ENCODE results near the gene DHODH. TPM values are rescaled to one million over a fixed set of nuclear protein-coding genes. Genes with fewer than 3 reads are reported as not detected.

DHODH gene
- total and polyA plus RNA-seq, 2 of the 13 experiments (the other 11 are each of a cell fraction or from before 2014, with no cell fraction given) = 10.7 to 16.4 TPM

DNA sequence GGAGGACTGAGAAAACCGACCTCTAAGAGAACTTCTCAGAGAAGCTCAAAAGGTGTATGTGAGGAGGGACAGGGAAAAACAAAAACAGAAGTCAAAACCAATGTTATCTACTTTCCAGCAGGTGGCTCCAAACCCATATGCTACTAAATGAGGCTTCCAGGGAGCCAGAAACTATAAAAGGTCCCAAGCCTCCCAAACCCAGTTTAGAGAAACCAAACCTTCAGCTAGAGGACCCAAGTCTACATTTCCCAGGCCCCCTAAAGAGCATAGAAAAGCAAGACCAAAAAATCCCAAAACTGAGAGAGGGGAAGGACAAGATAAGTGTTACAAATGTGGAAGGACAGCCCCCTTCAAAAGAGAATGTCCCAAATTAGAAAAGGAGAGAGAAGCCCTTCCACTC, 58.2 kb downstream of the DHODH start (continued):
- TF ChIP-seq CBX5 (CRISPR knock-in tag; IDR thresholded peaks at IDR 0.05; ENCODE audit: borderline replicate concordance) = no peak
- TF ChIP-seq, protein P1, sequence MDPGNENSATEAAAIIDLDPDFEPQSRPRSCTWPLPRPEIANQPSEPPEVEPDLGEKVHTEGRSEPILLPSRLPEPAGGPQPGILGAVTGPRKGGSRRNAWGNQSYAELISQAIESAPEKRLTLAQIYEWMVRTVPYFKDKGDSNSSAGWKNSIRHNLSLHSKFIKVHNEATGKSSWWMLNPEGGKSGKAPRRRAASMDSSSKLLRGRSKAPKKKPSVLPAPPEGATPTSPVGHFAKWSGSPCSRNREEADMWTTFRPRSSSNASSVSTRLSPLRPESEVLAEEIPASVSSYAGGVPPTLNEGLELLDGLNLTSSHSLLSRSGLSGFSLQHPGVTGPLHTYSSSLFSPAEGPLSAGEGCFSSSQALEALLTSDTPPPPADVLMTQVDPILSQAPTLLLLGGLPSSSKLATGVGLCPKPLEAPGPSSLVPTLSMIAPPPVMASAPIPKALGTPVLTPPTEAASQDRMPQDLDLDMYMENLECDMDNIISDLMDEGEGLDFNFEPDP (CRISPR knock-in tag; conservative IDR thresholded peaks at IDR 0.05) = no peak
- no peak for TF ChIP-seq REPIN1 (CRISPR knock-in tag; IDR thresholded peaks at IDR 0.05; ENCODE audit: borderline replicate concordance, low read depth)
- no peak for TF ChIP-seq ZNF569 (CRISPR knock-in tag; IDR thresholded peaks at IDR 0.05; ENCODE audit: borderline replicate concordance)
- TF ChIP-seq NPAS2 (CRISPR knock-in tag; IDR thresholded peaks at IDR 0.05; ENCODE audit: borderline replicate concordance) = no peak
- TF ChIP-seq, protein P2, sequence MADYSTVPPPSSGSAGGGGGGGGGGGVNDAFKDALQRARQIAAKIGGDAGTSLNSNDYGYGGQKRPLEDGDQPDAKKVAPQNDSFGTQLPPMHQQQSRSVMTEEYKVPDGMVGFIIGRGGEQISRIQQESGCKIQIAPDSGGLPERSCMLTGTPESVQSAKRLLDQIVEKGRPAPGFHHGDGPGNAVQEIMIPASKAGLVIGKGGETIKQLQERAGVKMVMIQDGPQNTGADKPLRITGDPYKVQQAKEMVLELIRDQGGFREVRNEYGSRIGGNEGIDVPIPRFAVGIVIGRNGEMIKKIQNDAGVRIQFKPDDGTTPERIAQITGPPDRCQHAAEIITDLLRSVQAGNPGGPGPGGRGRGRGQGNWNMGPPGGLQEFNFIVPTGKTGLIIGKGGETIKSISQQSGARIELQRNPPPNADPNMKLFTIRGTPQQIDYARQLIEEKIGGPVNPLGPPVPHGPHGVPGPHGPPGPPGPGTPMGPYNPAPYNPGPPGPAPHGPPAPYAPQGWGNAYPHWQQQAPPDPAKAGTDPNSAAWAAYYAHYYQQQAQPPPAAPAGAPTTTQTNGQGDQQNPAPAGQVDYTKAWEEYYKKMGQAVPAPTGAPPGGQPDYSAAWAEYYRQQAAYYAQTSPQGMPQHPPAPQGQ (CRISPR knock-in tag; IDR thresholded peaks at IDR 0.05; ENCODE audit: borderline replicate concordance) = no peak
- no peak for TF ChIP-seq NR2C2 (CRISPR knock-in tag; IDR thresholded peaks at IDR 0.05; ENCODE audit: borderline replicate concordance)
- TF ChIP-seq, protein P3, sequence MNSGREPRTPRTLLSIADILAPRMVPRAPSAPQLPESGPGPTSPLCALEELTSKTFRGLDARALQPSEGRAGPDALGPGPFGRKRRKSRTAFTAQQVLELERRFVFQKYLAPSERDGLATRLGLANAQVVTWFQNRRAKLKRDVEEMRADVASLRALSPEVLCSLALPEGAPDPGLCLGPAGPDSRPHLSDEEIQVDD (CRISPR knock-in tag; IDR thresholded peaks at IDR 0.05; ENCODE audit: borderline replicate concordance) = no peak
- TF ChIP-seq SETDB1 (CRISPR knock-in tag; IDR thresholded peaks at IDR 0.05; ENCODE audit: borderline replicate concordance) = no peak
- TF ChIP-seq MTF1 (CRISPR knock-in tag; IDR thresholded peaks at IDR 0.05) = no peak
- TF ChIP-seq, protein P4, sequence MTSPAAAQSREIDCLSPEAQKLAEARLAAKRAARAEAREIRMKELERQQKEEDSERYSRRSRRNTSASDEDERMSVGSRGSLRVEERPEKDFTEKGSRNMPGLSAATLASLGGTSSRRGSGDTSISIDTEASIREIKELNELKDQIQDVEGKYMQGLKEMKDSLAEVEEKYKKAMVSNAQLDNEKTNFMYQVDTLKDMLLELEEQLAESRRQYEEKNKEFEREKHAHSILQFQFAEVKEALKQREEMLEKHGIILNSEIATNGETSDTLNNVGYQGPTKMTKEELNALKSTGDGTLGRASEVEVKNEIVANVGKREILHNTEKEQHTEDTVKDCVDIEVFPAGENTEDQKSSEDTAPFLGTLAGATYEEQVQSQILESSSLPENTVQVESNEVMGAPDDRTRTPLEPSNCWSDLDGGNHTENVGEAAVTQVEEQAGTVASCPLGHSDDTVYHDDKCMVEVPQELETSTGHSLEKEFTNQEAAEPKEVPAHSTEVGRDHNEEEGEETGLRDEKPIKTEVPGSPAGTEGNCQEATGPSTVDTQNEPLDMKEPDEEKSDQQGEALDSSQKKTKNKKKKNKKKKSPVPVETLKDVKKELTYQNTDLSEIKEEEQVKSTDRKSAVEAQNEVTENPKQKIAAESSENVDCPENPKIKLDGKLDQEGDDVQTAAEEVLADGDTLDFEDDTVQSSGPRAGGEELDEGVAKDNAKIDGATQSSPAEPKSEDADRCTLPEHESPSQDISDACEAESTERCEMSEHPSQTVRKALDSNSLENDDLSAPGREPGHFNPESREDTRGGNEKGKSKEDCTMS (CRISPR knock-in tag; conservative IDR thresholded peaks at IDR 0.05) = no peak
- TF ChIP-seq ZBTB3 (CRISPR knock-in tag; IDR thresholded peaks at IDR 0.05; ENCODE audit: borderline replicate concordance, low read depth) = no peak
- TF ChIP-seq ZBTB38 (CRISPR knock-in tag; IDR thresholded peaks at IDR 0.05) = no peak
- TF ChIP-seq, protein P5, sequence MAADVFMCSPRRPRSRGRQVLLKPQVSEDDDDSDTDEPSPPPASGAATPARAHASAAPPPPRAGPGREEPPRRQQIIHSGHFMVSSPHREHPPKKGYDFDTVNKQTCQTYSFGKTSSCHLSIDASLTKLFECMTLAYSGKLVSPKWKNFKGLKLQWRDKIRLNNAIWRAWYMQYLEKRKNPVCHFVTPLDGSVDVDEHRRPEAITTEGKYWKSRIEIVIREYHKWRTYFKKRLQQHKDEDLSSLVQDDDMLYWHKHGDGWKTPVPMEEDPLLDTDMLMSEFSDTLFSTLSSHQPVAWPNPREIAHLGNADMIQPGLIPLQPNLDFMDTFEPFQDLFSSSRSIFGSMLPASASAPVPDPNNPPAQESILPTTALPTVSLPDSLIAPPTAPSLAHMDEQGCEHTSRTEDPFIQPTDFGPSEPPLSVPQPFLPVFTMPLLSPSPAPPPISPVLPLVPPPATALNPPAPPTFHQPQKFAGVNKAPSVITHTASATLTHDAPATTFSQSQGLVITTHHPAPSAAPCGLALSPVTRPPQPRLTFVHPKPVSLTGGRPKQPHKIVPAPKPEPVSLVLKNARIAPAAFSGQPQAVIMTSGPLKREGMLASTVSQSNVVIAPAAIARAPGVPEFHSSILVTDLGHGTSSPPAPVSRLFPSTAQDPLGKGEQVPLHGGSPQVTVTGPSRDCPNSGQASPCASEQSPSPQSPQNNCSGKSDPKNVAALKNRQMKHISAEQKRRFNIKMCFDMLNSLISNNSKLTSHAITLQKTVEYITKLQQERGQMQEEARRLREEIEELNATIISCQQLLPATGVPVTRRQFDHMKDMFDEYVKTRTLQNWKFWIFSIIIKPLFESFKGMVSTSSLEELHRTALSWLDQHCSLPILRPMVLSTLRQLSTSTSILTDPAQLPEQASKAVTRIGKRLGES (CRISPR knock-in tag; IDR thresholded peaks at IDR 0.05; ENCODE audit: borderline replicate concordance) = no peak
- TF ChIP-seq TEAD3 (CRISPR knock-in tag; optimal IDR thresholded peaks at IDR 0.05; ENCODE audit: borderline replicate concordance) = peak; percentile 33
